BJ (cell line): ENCODE data around the gene DCAF8. TPM values are rescaled to one million over a fixed set of nuclear protein-coding genes. Genes with fewer than 3 reads are reported as not detected.

Source experiments
- CTCF ChIA-PET: fragments of 350-600 bp; formaldehyde crosslinking; extraction: SDS; loops from one replicate; lab custom pipeline; 2021; ENCODE audit warnings: antibody characterized with exemption, inconsistent platforms; lab: Yijun Ruan, JAX
- POLR2A ChIA-PET: fragments of 300-600 bp; sonication (Branson Sonifier 250); formaldehyde crosslinking; extraction: SDS; loops from one replicate; lab custom pipeline; 2021; ENCODE audit warnings: antibody characterized with exemption; lab: Charles Lee
- DNase-seq: peaks from one replicate; pipeline ENCODE4 v3.0.0-alpha.2; 2011; ENCODE audit warnings: low read depth
- H3K27me3 ChIP-seq: 2 replicates; pipeline ENCODE4 v1.6.0; 2011; ENCODE audit warnings: low read length; ENCODE audit not compliant: control insufficient read depth, insufficient read depth
- H3K36me3 ChIP-seq: 2 replicates; pipeline ENCODE4 v1.5.1; 2011; ENCODE audit warnings: low read length; ENCODE audit not compliant: control insufficient read depth, insufficient read depth
- H3K4me3 ChIP-seq: 2 replicates; pipeline ENCODE4 v1.5.1; 2011; ENCODE audit warnings: low read depth, mild to moderate bottlenecking, control low read depth, low read length
- polyA plus RNA-seq: library from polyadenylated mRNA; depleted of rRNA; stranded (reverse); fragments of >200 nt; gene quantifications from 2 replicates; pipeline ENCODE4 v1.2.3, GENCODE V29; 2011
- TF ChIP-seq, protein P1 (sequence below): IDR thresholded peaks from 2 replicates; pipeline ENCODE4 v1.5.1; 2011; ENCODE audit warnings: low read depth, mild to moderate bottlenecking, control low read depth, inconsistent platforms, low read length, moderate library complexity; ENCODE audit not compliant: insufficient read depth

Gene DCAF8
- polyA plus RNA-seq, 1 experiment = 84.0 TPM

DNA sequence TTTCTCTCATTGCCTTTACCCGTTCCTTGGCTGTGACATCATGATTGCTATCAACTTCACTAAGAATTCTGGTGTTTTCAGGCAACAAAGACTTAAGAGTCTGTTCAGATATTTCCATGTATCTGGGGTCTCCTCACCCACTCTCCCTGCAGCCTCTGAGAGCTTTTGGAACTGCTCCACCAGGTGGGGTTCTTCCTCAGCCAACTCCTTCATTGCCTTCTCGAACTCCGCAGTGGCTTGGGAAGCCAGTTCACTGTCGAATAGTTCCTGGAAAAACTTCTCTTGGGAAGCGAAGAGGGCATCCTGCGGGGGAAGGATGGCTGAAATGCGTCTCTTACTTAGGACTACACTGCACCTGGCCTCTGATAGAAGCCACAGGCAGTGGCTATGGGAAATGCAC is 20.5 kb upstream of the DCAF8 start:
- Histone ChIP-seq H3K27me3 (no peaks in the 10 kb centered on the region), H3K4me3 (no peak overlapping the region), H3K36me3 (peaks cover 12% of the 10 kb centered on the region)
- ChIA-PET POLR2A (no interaction called here), CTCF (interaction anchor here (1.1 to 3.6 kb wide), 3 partner anchors 9 to 196 kb away, joined by 3 to 25 read pairs (median 4); no protein-coding TSS in a partner anchor)
- no peak for DNase-seq
- TF ChIP-seq, protein P1, sequence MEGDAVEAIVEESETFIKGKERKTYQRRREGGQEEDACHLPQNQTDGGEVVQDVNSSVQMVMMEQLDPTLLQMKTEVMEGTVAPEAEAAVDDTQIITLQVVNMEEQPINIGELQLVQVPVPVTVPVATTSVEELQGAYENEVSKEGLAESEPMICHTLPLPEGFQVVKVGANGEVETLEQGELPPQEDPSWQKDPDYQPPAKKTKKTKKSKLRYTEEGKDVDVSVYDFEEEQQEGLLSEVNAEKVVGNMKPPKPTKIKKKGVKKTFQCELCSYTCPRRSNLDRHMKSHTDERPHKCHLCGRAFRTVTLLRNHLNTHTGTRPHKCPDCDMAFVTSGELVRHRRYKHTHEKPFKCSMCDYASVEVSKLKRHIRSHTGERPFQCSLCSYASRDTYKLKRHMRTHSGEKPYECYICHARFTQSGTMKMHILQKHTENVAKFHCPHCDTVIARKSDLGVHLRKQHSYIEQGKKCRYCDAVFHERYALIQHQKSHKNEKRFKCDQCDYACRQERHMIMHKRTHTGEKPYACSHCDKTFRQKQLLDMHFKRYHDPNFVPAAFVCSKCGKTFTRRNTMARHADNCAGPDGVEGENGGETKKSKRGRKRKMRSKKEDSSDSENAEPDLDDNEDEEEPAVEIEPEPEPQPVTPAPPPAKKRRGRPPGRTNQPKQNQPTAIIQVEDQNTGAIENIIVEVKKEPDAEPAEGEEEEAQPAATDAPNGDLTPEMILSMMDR = no peak

GRCh38 chr1:160277987-160278386 is 15.6 kb upstream of the DCAF8 start:
- POLR2A ChIA-PET = no interaction called here
- H3K27me3 ChIP-seq = no peaks in the 10 kb centered on the region
- peaks cover 12% of the 10 kb centered on the region for H3K36me3 ChIP-seq
- TF ChIP-seq, protein P1 = no peak
- no peak for DNase-seq
- CTCF ChIA-PET = interaction anchor here (0.8 to 1.6 kb wide), 4 partner anchors 8 to 193 kb away, joined by 3 to 5 read pairs (median 4); no protein-coding TSS in a partner anchor
- H3K4me3 ChIP-seq = no peak overlapping the region

DNA sequence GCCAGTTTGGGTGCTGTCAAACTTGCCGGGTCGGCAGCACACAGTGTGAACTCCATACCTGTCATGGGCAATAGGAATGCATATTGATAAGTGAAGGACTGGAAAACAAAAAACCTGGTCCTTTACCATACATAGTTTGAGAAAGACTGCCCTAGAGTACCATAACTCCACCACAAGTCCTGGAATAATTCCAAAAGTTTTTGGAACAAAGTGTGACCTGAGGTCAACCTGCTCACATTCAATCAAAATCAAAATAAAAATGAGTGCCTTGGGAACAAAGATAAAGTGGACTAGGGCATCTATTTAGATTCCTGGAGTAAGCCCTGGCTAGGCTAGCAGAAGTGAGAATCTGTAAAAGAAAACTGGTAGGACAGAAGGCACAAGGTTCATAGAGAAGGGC is 15.0 kb upstream of the DCAF8 start:
- ChIA-PET POLR2A (no interaction called here), CTCF (interaction anchor here (1.2 to 1.6 kb wide), 2 partner anchors 14 to 192 kb away, joined by 4 to 5 read pairs; no protein-coding TSS in a partner anchor)
- no peak for DNase-seq
- H3K4me3 ChIP-seq = no peak overlapping the region
- H3K27me3 ChIP-seq = no peaks in the 10 kb centered on the region
- TF ChIP-seq, protein P1 = no peak
- peaks cover 12% of the 10 kb centered on the region for H3K36me3 ChIP-seq

- TF ChIP-seq, protein P1 = no peak
- ChIA-PET POLR2A (no interaction called here), CTCF (interaction anchor here (0.7 kb wide), 1 partner anchor 78 kb away, joined by 4 read pairs; no protein-coding TSS in a partner anchor)
- no peaks in the 10 kb centered on the region for H3K27me3 ChIP-seq
- no peak for DNase-seq
- H3K4me3 ChIP-seq = no peak overlapping the region
- H3K36me3 ChIP-seq = no peaks in the 10 kb centered on the region
These were observed 8.7 kb upstream of the DCAF8 start for GRCh38 chr1:160271025-160271424.

- DNase-seq = no peak
These were observed 5.1 kb upstream of the DCAF8 start for GRCh38 chr1:160267284-160267991.

More at GRCh38 chr1:160267284-160267991, 5.1 kb upstream of the DCAF8 start:
- H3K4me3 ChIP-seq = no peak overlapping the region
- CTCF ChIA-PET = interaction anchor here (0.6 to 1.5 kb wide), 2 partner anchors 13 to 356 kb away, joined by 3 read pairs; no protein-coding TSS in a partner anchor
- POLR2A ChIA-PET = no interaction called here
- H3K36me3 ChIP-seq = no peaks in the 10 kb centered on the region
- H3K27me3 ChIP-seq = no peaks in the 10 kb centered on the region
- TF ChIP-seq, protein P1 = no peak
